K562 (cell line): ENCODE measurements around the gene DMWD. TPM values are rescaled to one million over a fixed set of nuclear protein-coding genes. Genes with fewer than 3 reads are reported as not detected.
A peak's percentile ranks its signal among the peaks of the same experiment; 100 is the strongest.

ENCODE experiments used
- ATF3 ChIP-seq, 2 experiments: fragments of 450-650 bp in 1 of 2; sonication (generic) in 1 of 2; formaldehyde crosslinking in 1 of 2; IDR thresholded peaks in 1 of 2; conservative IDR thresholded peaks in 1 of 2; 2 replicates each; pipeline versions ENCODE4 v1.6.1 to v1.8.1; 2016 to 2023; ENCODE audit warnings: mild to moderate bottlenecking in 2 of 2, moderate library complexity in 2 of 2, inconsistent platforms in 1 of 2, missing genetic modification reagents in 1 of 2
- ATF4 ChIP-seq: fragments of 450-650 bp; formaldehyde crosslinking; IDR thresholded peaks from 2 replicates; pipeline ENCODE4 v1.4.0; 2022; ENCODE audit warnings: mild to moderate bottlenecking, moderate library complexity
- CHCHD3 ChIP-seq: fragments of 250-450 bp; sonication (Bioruptor Pico); IDR thresholded peaks from 2 replicates; pipeline ENCODE4 v2.1.2; 2022; ENCODE audit warnings: mild to moderate bottlenecking
- ESRRB ChIP-seq: fragments of 250-450 bp; sonication (Bioruptor Pico); IDR thresholded peaks from 2 replicates; pipeline ENCODE4 v1.5.0; 2020; ENCODE audit warnings: mild to moderate bottlenecking, moderate library complexity, borderline replicate concordance
- FOS ChIP-seq: IDR thresholded peaks from 3 replicates; pipeline ENCODE4 v1.6.1; 2011; ENCODE audit not compliant: insufficient read length; ENCODE audit errors: extremely low read depth
- JUND ChIP-seq, 2 experiments: IDR thresholded peaks; 2 replicates in 1 of 2; 3 replicates in 1 of 2; pipeline ENCODE4 v1.6.1; 2011; ENCODE audit warnings: borderline replicate concordance in 2 of 2, low read depth in 2 of 2, low read length in 2 of 2, improper control_type of control experiment in 1 of 2, missing biosample characterization in 1 of 2, missing genetic modification characterization in 1 of 2, missing genetic modification reagents in 1 of 2
- LCOR ChIP-seq: sonication (generic); formaldehyde crosslinking; IDR thresholded peaks from 2 replicates; pipeline ENCODE4 v1.8.0; 2022; ENCODE audit warnings: mild to moderate bottlenecking, missing genetic modification reagents
- MEF2A ChIP-seq: IDR thresholded peaks from 2 replicates; pipeline ENCODE4 v1.6.1; 2011; ENCODE audit warnings: low read depth, mild to moderate bottlenecking, low read length, moderate library complexity; ENCODE audit not compliant: control insufficient read depth
- NEUROD1 ChIP-seq: fragments of 150-350 bp; IDR thresholded peaks from 2 replicates; pipeline ENCODE4 v1.6.1; 2014; ENCODE audit warnings: borderline replicate concordance, low read length, low read depth; ENCODE audit not compliant: partially characterized antibody
- NR3C1 ChIP-seq: sonication (generic); formaldehyde crosslinking; IDR thresholded peaks from 2 replicates; pipeline ENCODE4 v1.8.1; 2022; ENCODE audit warnings: missing genetic modification reagents
- PHB2 ChIP-seq: fragments of 450-650 bp; IDR thresholded peaks from 2 replicates; pipeline ENCODE4 v1.6.1; 2017; ENCODE audit warnings: low read depth
- PHTF2 ChIP-seq: fragments of 250-450 bp; sonication (Bioruptor Pico); IDR thresholded peaks from 2 replicates; pipeline ENCODE4 v1.5.0; 2021; ENCODE audit warnings: mild to moderate bottlenecking
- RBM17 ChIP-seq: fragments of 200-400 bp; formaldehyde crosslinking; IDR thresholded peaks from 2 replicates; pipeline ENCODE4 v1.6.1; 2017; ENCODE audit warnings: low read depth, mild to moderate bottlenecking, low read length, borderline replicate concordance
- RUNX1 ChIP-seq: sonication (generic); IDR thresholded peaks from 2 replicates; pipeline ENCODE4 v1.6.1; 2016; ENCODE audit warnings: antibody characterized with exemption, low read depth
- SOX6 ChIP-seq: fragments of 450-650 bp; IDR thresholded peaks from 2 replicates; pipeline ENCODE4 v1.6.1; 2014; ENCODE audit warnings: mild to moderate bottlenecking
- TCF7L2 ChIP-seq: fragments of 150-350 bp; IDR thresholded peaks from 2 replicates; pipeline ENCODE4 v1.6.1; 2016; ENCODE audit warnings: low read depth, mild to moderate bottlenecking, low read length, moderate library complexity
- TSHZ1 ChIP-seq: fragments of 250-450 bp; sonication (Bioruptor Pico); IDR thresholded peaks from 2 replicates; pipeline ENCODE4 v1.4.0; 2020; ENCODE audit warnings: mild to moderate bottlenecking, moderate library complexity
- ZKSCAN8 ChIP-seq: fragments of 200-800 bp; sonication (Bioruptor generic); IDR thresholded peaks from 2 replicates; pipeline ENCODE4 v1.6.1; 2016; ENCODE audit warnings: missing genetic modification characterization, missing compliant biosample characterization
- ZNF143 ChIP-seq: sonication (generic); formaldehyde crosslinking; IDR thresholded peaks from 2 replicates; pipeline ENCODE4 v1.9.0; 2022; ENCODE audit warnings: mild to moderate bottlenecking, missing genetic modification reagents
- ZNF23 ChIP-seq: fragments of 250-450 bp; sonication (Bioruptor Pico); IDR thresholded peaks from 2 replicates; pipeline ENCODE4 v1.4.0; 2020; ENCODE audit warnings: mild to moderate bottlenecking
- ZNF324 ChIP-seq: fragments of 250-450 bp; sonication (Bioruptor Pico); IDR thresholded peaks from 2 replicates; pipeline ENCODE4 v1.4.0; 2020; ENCODE audit warnings: mild to moderate bottlenecking
- ZNF586 ChIP-seq: fragments of 450-650 bp; formaldehyde crosslinking; conservative IDR thresholded peaks from 2 replicates; pipeline ENCODE4 v1.4.0; 2020; ENCODE audit warnings: mild to moderate bottlenecking, moderate library complexity
- ZNF717 ChIP-seq: fragments of 250-450 bp; sonication (Bioruptor Pico); IDR thresholded peaks from 2 replicates; pipeline ENCODE4 v1.5.0; 2021
- ZSCAN32 ChIP-seq: fragments of 450-650 bp; formaldehyde crosslinking; IDR thresholded peaks from 2 replicates; pipeline ENCODE4 v1.4.0; 2020; ENCODE audit warnings: mild to moderate bottlenecking, moderate library complexity
- polyA plus RNA-seq, 8 experiments: library from polyadenylated mRNA; depleted of rRNA in 4 of 8; stranded (reverse) in 5 of 8; unstranded in 3 of 8; fragments of >200 nt; fragmentation: Nextera tagmentation in 2 of 8; fragmentation: Illumina TruSeq in 1 of 8; extraction: Ambion mirVana in 2 of 8; extraction: Trizol in 1 of 8; gene quantifications; 2 replicates each; pipeline versions ENCODE4 v1.2.1 to v1.2.3, GENCODE V29; 2011 to 2014; ENCODE audit warnings: inconsistent platforms in 1 of 8, missing spikeins in 1 of 8
- total RNA-seq, 7 experiments: library from RNA; depleted of rRNA in 6 of 7; stranded (reverse); fragments of >200 nt in 6 of 7; fragmentation: Illumina TruSeq in 2 of 7; extraction: Trizol in 2 of 7; gene quantifications; 2 replicates each; pipeline versions ENCODE4 v1.2.1 to v1.2.3, GENCODE V29; 2011 to 2021; ENCODE audit warnings: low replicate concordance in 1 of 7

The DMWD gene
- total and polyA plus RNA-seq, 9 of the 15 experiments (the other 6 are each of a cell fraction or from before 2014, with no cell fraction given): 4.7 to 54.6 (median 19.0) TPM

- TF ChIP-seq ATF4 (CRISPR knock-in tag) (no peak; the same call in 1 of the 2 replicates), PHTF2 (no peak), TCF7L2 (no peak), NEUROD1 (no peak), PHB2 (no peak), SOX6 (no peak), TSHZ1 (CRISPR knock-in tag) (no peak), RUNX1 (no peak), ZNF23 (CRISPR knock-in tag) (no peak), ESRRB (no peak), ZNF586 (CRISPR knock-in tag) (no peak), ZNF143 (CRISPR knock-in tag) (no peak), MEF2A (no peak), ZKSCAN8 (CRISPR knock-in tag) (no peak), ZNF717 (no peak), ATF3 (IDR thresholded peaks at IDR 0.05) (no peak), ATF3 (CRISPR knock-in tag; conservative IDR thresholded peaks at IDR 0.05) (no peak), LCOR (no peak), ZNF324 (CRISPR knock-in tag) (no peak), NR3C1 (CRISPR knock-in tag) (no peak), FOS (peak; percentile 55), ZSCAN32 (CRISPR knock-in tag) (no peak), CHCHD3 (no peak), JUND (IDR thresholded peaks at IDR 0.05; ENCODE audit: borderline replicate concordance, low read depth, low read length) (peak; percentile 27; the same call in 1 of the 2 replicates), JUND (tag; IDR thresholded peaks at IDR 0.05; ENCODE audit: borderline replicate concordance, low read depth, low read length) (peak; percentile 52; the same call in 1 of the 3 replicates), RBM17 (no peak)
Measured at GRCh38 chr19:45768984-45769782, 23.5 kb downstream of the DMWD start, which contains the start of gene SIX5 (continued).
